ENCODE measurements around the gene RPIA. TPM values are rescaled to one million over a fixed set of nuclear protein-coding genes. Genes with fewer than 3 reads are reported as not detected.

RPIA gene
- 5.2 and 5.3 TPM in 2 replicates for total RNA-seq

DNA sequence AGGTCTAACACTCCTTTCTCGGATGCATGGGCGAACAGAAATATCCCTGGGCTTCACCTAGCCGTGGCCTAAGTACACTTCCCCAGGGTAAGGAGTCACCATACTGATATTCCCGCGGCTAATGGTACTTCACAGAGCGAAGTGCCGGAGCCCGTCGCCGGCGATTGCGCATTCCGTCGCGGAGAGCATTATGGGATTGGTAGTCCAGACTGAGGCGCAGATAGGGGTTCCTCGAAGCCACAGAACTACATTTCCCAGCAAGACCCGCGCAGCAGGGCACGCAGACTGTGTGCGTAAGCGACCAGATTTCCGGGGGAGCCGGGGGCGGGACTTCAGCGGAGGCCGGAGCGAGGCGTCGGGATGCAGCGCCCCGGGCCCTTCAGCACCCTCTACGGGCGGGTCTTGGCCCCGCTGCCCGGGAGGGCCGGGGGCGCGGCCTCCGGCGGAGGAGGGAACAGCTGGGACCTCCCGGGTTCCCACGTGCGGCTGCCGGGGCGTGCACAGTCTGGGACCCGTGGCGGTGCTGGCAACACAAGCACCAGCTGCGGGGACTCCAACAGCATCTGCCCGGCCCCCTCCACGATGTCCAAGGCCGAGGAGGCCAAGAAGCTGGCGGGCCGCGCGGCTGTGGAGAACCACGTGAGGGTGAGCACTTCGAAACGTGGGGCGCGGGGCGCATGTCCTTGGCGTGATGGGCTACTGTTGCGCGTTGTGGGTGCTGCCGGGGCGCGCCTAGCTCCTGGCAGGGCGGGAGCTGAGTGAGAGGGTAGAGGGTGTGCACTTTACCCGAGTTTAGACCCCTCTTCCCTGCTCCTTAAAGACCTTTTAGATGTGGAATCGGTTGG, at the start of gene RPIA:
TSS of gene RPIA (plus strand) at position 335 of the 845 bp plus-strand sequence. CDS start at position 361, 26 bp downstream.

Other genes starting within 250 kb of the RPIA start
- gene FOXI3, start 239.0 kb upstream of the RPIA start, total RNA-seq = not detected in 2 replicates
- 46.1 and 51.9 TPM in 2 replicates for gene EIF2AK3, start 64.2 kb upstream of the RPIA start, total RNA-seq